ENCODE measurements around the gene STRN3.
"Not testable (repeated sequence)": the region's sequence is repeated elsewhere in the genome, so short reads cannot be mapped to it uniquely, and the experiment has no call there.

The STRN3 gene

DNA sequence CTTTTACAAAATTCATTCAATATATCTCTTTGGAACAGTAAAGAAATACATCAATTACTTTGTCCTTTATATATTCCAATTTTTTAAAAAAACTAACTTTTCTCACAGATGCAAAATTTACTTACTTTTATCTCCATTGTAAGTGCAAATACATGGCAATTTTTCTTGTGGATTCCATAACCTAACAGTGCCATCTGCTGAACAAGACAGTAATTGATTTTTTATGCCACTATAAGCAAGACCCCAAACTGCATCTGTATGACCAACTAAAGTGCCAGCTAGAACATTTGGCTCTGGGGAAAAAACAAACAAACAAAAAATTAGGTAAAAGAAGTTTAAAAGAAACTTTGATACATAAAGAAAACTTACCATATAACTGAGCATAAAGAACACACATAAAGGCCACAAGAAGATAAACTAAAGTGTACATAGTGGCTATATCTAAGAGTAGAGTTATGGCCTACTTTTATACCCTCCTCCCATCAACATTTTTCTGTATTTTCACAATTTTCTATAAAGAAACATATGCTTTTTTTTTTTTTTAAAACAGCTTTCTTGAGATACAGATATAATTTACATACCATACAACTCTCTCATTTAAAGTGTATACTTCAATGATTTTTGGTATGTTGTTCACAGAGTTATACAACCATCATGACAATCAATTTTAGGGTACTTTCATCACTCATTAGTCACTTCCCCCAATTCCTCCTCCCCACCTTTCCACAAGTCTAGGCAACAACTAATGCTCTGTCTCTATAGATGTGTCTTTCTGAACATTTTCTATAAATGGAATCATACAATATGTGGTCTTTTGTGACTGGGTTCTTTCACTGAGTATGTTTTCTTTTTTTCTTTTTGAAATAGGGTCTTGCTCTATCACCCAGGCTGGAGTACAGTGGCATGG is 119.2 kb downstream of the STRN3 start:
- no peak for DNase-seq

DNA sequence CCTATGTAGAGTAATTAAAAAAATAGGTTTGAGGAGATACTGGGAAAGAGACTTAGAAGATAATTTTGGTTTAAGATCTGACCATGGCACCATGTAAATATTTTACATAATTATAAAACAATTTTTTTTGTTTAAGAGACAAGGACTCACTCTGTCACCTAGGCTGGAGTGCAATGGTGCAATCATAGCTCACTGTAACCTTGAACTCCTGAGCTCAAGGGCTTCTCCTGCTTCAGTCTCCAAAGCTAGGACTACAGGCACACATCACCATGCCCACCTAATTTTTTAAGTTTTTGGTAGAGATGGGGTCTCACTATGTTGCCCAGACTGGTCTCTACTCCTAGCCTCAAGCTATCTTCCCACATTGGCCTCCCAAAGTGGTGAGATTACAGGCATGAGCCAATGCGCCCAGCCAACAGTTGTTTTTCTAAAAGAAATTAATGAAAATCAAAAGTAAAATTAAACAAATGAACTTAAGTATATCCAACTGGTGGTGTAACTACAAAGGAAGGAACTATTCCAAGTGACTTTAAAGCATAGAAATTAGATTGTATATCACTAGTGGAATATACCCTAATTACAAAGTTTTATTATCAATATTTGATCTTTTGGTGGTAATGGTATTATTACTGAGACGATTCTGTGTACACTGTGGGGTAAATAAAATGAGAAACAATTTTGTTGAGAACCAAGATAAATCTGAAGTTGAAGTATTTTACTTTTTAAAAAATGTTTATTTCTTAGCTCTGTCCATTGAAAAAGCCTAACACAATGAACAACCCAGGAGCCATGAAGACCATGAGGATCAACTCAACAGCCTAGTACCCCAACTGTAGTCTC is 122.7 kb downstream of the STRN3 start:
- DNase-seq = no peak

DNA sequence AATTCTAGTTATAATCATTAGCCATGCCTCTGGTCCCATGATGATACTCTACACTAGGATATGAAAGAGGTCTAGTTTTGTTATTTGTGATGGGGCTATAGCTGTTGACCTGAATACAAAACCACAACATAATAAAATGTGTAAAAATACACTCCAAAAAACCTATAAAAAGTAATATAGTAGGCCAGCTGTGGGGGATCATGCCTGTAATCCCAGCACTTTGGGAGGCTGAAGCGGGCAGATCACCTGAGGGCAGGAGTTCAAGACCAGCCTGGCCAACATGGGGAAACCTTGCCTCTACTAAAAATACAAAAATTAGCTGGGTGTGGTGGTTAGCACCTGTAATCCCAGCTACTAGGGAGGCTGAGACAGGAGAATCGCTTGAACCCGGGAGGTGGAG is 129.1 kb downstream of the STRN3 start:
- DNase-seq = not testable (repeated sequence)

DNA sequence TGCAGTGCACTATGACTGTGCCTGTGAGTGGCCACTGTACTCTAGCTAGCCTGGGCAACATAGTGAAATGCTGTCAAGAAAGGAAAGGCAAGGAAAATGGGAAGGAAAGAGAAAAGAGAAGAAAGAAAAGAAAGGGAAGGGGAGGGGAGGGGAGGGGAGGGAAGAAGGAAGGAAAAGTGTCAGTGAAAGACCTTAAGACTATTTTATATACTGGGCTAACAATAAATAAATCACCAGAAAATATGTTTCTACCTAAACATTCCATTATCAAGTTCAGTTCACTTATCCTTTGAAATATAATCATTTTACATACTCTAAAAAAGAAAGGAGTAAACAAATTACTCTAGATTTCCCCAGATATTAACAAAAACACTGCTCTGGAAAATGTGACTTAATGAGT is 129.7 kb downstream of the STRN3 start:
- no peak for DNase-seq

DNA sequence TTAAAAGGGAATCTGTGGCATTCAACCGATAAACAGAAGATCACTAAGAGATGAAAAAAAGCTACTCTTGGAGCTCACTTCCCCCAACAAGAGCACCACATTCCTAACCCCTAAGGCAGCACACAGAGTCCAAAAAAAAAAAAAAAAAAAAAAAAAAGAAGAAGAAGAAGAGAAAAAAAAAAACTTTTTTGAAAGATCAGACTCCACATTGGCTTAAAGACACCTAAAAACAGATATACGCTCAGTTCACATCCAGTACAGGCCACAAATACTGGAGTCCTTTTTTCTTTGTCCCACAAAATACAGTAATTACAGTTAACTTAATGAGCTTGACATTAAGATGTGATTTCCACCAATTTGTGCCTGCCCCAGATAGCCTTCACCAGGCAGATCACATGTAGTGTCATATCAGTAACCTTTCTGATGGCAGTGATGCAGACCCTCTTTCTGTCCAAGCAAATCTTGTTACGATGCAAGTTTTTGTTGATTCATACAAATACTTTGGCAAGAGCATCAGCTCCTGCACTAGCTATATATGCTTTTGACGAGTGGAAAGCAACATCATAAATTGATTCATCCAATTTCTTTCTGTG is 131.2 kb downstream of the STRN3 start:
- DNase-seq = no peak

DNA sequence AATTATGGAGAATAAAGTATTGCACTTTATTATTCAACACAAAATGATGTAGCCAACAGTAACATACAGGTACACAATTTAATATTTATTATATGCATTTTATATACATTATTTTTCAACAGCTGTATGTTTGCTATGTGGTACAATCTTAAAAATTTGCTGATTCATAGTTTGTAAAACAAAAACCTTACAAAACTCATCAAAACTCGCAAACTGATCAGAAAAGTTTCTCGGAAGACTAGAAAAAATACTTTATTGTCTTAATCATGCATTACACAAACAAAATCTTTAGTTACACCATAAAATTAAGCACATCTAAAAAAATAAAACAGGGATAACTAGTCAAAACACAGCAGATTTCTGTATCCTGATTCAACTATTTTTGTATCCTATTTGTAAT is 132.4 kb downstream of the STRN3 start:
- DNase-seq = no peak

DNA sequence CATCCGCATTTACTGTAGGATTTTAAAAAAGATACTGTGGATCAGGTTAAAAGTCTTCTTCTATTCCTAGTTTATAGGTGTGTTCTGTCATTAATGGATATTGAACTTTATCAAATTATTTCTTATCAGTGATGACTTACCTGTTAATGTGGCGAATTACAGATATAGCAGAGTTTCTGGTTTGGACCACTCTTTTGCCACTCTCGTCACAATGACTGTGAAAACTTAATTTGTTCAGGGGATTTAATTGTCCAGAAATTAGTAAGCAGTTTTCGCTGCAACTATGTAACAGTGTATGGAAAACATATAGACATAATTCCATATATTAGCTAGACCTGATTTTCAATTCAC is 137.0 kb downstream of the STRN3 start:
- DNase-seq = no peak

DNA sequence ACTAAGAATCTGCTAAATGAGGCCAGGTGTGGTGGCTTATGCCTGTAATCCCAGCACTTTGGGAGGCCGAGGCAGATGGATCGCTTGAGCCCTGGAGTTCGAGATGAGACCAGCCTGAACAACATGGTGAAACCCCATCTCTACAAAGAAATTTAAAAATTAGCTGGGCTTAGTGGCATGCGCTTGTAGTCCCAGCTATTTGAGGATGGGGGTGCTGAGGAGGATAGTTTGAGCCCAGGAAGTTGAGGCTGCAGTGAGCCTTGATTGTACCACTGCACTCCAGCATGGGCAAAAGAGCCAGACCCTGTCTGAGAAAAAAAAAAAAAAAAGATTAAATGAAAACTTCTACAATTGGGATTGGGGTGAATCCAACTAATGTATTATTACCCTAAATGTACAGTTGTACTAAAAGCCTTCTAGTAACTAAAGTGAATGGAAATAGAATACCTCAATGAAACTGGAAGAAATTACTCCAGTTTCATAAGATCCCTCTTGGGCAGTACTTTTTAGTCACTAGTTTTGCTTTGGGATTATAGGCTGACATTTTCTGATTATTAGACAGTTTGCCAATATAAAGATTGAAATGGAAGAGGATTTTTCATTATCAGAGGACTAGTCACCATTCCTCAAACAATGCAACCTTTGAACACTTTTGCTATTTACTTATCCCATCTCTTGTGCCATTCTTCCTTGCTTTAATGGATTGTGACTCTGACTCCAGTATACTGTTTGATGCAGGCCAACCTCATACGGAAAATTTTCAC is 137.5 kb downstream of the STRN3 start:
- DNase-seq = no peak

DNA sequence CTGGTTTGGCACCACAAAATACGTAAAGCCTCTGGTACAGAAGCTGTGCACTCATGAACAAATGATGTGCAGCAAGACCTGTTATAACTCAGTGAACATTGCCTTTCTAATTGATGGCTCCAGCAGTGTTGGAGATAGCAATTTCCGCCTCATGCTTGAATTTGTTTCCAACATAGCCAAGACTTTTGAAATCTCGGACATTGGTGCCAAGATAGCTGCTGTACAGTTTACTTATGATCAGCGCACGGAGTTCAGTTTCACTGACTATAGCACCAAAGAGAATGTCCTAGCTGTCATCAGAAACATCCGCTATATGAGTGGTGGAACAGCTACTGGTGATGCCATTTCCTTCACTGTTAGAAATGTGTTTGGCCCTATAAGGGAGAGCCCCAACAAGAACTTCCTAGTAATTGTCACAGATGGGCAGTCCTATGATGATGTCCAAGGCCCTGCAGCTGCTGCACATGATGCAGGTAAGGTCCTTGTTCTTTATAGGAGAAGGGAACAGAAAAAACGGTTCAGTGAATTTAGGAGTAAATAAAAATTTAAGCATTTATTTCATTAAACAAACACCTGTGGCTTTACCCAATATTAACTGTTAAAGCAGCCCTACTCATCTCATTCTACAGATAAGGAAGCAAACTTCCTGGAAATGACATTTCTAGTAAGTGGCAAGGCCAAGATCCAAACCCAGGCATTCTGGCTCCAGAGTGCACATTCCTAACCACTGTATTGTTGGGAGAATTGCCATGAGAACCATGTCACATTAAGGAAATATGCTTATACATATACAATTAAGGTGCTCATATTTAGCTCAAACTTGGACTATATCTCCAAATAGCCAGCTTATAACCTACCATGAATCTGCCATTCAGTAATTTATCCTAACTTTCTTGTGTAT is 140.1 kb downstream of the STRN3 start:
- no peak for DNase-seq

DNA sequence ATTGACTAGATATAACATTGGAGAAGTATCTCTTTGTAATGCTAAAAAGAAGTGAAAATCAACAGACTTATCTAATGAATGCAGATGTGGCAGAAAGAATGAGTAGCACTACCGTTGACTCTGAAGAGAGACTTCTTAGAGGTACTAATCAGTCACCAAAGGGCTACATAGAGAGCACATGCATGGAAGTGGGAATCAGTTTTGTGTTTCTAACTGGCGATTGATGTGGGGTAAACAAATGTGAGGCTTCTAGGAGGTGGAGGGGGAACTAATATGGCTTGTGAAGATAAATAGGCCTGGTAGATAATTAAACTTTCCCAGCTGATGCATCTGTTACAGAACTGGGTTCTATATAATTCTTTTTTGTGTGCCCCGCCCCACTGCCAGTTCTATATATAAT is 141.3 kb downstream of the STRN3 start:
- no peak for DNase-seq

DNA sequence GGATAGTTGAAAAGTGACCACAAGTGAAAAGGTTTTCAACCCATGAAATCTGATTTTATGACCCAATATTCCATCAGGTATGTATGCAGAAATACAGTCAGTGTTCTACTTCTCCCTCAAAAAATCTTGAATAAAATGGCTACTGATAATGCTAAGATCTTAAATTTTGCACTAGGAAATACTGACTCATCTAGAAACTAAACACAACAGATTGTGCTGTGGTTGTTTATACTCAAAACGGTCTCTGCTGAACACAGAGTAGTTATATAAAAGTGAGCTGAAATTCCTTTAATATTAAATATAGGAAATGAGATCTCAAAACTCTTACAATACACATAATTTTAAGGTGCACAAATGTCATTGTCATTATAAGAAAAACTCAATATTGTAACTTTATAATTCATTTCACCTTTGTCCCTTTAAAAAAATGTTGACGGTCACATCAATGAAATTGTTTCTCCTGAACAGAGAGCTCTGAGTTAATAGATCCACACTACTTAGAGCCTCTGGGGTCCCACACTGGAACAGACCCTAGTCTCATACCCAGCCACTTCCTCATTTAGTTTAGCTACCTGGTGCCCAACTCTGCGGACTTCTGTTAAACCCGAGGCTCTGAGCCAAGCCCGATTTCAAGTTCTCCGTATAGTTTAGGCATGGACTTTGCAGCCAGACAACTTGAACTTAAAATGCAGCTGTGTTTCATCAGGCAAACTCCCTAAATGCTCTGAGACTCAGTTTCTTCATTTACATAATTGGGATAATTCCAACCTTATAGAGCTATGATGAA is 142.5 kb downstream of the STRN3 start:
- DNase-seq = no peak

DNA sequence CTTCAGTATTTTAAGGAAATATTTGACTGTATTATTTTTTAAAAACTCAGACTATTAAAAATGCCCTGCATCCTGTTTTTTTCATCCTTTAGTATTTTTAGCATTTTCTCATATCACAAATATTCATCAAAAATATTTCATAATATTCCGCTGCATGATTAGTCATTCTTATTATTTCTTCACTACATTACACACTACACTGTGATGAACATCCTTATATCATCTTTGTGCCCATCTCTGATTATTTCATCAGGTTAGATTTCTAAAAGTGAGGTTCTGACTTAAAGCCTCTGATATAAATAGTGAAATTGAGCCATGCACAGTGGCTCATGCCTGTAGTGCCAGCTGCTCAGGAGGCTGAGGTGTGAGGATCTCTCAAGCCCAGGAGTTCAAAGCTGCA is 143.7 kb downstream of the STRN3 start:
- DNase-seq = no peak

DNA sequence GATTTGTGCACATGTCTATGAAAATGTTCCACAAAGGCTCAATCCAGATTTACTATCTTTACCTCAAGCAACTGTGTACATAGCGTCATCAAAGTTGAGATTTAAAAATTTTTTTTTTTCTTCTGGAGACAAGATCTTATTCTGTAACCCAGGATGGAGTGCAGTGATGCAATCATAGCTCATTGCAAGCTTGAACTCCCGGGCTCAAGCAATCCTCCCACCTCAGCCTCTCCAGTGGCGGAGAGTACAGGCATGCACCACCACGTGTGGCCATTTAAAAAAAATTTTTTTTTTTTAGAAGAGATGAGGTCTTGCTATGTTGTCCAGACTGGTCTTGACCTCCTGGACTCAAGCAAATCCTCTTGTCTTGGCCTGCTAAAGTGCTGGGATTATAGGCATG is 149.5 kb downstream of the STRN3 start:
- no peak for DNase-seq

DNA sequence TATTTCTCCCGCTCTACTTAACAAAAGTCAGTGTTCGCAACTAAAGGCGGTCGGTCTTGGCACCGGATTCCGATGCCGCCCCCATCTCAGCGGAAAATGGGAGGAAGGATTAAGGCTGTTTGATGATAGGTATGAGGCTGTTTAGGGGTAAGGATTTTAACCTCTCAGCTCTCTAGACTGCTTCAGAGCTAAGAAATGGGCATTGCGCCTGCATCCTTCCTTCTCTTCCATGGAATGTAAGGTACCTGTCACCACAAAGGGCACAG is 150.5 kb downstream of the STRN3 start:
- DNase-seq = no peak

DNA sequence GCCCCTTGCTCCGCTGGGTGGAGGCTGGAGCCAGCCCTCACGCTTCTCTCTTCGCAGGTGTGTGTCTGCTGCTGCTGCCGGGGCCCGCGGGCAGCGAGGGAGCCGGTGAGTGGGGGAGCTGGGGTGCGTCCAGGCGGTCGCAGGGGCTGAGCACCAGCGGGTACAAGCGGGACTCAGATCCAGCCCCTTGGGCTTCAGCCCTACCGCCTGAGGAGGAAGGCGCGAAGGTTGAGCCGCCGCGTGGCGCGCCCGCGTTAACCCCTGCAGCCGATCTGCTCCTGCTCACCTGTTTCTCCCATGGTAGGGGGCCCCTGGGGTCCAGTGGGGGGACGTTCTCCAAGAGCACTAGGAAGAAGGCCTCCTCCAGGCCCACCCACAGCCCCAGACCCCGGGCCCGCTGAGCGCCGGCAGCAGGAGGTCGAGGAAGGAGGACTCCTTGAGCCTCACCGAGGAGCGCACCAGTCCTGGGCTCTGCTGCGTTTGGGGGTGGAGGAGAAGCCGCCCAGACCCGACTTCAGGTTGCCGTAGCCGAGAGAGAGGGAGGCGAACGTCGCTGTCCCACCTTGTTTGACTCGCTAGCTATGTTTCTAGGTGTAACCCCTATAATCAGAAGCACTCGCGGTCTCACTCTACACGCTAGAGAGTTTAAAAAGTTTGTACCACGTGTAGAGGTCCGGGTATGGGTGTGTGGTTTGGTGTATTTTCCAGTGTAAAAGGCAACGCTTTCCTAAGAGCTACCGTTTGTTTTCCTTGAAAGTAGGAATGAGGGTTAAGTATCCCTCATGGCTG is 151.0 kb downstream of the STRN3 start:
- DNase-seq = no peak

DNA sequence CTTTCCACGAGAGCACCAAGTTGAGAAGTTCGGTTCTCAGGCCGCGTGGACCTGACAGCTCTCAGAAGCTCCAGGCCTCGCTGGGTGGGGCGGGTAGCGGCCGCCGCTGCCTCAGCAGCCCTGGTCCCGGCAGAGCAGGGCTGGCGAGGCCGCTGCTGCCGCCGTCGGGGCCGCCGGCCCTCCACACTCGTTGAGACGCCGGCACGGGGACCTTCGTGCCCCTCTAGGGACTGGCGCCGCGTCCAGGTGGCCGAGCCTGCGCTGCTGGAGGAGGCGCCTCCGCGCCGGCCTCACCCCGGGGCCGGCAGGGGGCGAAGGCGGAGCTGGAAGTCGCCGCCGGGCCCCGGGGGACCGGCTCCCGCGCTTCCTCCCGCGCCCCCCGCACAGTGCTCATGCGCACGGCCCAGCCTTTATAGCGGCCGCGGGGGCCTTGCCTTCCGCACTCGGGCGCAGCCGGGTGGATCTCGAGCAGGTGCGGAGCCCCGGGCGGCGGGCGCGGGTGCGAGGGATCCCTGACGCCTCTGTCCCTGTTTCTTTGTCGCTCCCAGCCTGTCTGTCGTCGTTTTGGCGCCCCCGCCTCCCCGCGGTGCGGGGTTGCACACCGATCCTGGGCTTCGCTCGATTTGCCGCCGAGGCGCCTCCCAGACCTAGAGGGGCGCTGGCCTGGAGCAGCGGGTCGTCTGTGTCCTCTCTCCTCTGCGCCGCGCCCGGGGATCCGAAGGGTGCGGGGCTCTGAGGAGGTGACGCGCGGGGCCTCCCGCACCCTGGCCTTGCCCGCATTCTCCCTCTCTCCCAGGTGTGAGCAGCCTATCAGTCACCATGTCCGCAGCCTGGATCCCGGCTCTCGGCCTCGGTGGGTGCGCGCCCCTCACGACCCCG is 151.8 kb downstream of the STRN3 start, which contains the start of gene COCH:
COCH (plus strand) TSS at position 440 of the 879 bp plus-strand sequence; CDS start at position 820, 380 bp downstream.
- peak; percentile 11 to 24 for DNase-seq

DNA sequence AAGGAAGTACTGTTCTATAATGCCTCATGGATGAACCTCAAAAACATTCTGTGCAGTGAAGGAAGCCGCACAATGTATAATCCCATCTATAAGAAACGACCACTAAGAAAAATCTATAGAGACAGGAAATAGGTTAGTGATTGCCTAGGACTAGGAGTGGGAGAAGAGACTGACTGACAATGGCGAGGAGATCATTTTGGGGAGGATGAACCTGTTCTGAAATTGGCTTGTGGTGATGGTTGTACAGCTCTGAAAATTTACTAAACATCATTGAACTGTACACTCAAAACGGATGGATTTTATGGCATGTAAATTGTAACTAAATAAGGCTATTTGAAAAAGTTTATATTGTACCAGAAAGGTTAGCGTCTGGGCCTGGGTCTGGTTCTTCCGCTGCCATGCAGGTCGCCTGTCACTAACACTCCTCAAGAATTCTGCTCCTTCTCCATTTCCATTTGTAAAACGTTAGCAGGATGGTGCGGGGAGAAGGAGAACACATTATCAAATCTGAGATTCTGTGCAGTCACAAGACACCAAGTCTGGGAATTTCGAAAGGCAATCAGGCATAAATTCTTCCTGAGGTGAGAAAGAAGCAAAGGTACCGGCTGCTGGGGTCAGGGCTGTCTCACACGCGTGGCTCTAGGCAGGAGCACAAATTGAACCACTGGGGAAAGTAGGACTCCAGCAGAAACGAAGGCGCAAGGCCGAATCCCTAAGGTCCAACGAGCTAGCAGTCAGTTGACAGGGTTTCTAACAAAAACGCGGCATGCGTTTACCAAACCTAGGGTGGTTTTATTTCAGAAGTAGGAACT is 152.7 kb downstream of the STRN3 start:
- DNase-seq = no peak

DNA sequence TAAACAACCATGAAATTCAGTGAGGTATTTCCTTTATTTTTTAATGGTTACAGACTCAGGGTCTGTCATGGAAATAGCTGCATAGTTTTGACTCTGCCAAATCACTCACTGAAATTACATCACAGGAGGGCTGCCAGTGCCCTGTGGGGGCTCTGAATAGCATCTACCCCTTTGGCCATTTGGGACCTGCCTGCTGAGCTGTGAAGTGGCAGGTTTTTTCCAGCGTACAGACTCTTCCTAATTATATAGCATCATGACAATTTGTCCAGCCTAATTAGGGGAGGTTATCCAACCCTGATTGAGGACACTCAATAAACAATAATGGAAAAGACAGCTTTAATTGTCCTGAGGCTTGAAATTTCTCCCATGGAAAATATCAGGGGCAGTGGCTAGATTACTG is 153.6 kb downstream of the STRN3 start:
- DNase-seq = no peak

Measured in NCI-H187 (cell line).